ENCODE data around the gene GNG7.

DNA sequence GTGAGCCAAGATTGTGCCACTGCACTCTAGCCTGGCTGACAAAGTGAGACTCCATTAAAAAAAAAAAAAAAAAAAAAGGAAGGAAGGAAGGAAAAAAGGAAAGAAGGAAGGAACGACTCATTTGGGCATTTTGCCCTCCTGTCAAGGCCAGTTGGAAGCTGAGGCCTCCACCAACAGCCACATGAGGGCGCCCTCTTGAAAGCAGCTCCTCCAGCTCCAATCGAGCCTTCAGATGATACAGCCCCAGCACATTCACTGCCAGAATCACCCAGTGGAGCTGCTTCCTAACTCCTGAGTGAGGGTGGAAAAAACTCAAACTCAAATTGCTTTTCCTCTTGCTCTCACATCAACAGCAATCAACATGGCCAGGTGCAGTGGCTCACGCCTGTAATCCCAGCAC is 40.9 kb downstream of the GNG7 start:
- TF ChIP-seq POLR2A (IDR thresholded peaks at IDR 0.05; ENCODE audit: low read depth, low read length) (no peak), TAF1 (IDR thresholded peaks at IDR 0.05; ENCODE audit: borderline replicate concordance, low read depth, low read length) (no peak)
